GM19467 (cell line): Measurements from ENCODE around the gene NEU3.
"Not testable (repeated sequence)": the region's sequence is repeated elsewhere in the genome, so short reads cannot be mapped to it uniquely, and the experiment has no call there.

ENCODE experiments used
- ATAC-seq: cut with Tn5 transposase; IDR thresholded peaks from one replicate; pipeline ENCODE4 v1.9.1; 2021; ENCODE audit warnings: mild to moderate bottlenecking, moderate library complexity; ENCODE audit not compliant: unreplicated experiment

NEU3 gene

DNA sequence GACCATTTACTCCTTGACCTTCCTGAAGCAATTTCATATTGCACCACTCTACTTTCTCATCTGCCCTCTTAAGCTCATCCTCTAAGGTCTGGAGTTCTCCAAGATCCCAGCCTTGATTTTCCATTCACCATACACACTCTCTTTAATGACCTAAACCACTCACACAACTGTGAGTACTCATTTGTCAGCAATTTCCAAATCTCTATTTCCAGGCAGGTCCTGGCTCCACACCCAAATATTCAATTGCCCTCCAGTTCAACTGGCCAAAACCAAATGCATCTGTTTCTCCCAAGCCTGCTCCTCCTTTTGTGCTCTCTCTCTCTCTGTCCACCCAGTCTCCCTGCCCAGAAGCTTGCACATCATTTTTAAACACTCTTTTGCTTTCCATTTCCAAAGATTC, 39.6 kb downstream of the NEU3 start:
- no peak for ATAC-seq

DNA sequence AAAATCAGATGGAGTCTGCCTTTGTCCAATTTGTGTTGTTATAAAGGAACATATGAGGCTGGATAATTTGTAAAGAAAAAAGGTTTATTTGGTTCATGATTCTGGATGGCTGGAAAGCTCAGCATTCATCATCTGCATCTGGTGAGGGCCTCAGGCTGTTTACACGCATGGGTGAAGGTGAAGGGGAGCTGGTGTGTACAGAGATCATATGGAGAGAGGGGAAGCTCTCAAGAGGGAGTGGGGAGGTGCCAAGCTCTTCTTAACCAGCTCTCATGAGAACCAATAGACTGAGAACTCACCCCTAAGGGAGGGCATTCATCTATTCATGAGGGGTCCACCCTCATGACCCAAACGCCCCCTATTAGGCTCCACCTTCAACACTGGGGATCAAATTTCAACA, 40.0 kb downstream of the NEU3 start:
- no peak for ATAC-seq

DNA sequence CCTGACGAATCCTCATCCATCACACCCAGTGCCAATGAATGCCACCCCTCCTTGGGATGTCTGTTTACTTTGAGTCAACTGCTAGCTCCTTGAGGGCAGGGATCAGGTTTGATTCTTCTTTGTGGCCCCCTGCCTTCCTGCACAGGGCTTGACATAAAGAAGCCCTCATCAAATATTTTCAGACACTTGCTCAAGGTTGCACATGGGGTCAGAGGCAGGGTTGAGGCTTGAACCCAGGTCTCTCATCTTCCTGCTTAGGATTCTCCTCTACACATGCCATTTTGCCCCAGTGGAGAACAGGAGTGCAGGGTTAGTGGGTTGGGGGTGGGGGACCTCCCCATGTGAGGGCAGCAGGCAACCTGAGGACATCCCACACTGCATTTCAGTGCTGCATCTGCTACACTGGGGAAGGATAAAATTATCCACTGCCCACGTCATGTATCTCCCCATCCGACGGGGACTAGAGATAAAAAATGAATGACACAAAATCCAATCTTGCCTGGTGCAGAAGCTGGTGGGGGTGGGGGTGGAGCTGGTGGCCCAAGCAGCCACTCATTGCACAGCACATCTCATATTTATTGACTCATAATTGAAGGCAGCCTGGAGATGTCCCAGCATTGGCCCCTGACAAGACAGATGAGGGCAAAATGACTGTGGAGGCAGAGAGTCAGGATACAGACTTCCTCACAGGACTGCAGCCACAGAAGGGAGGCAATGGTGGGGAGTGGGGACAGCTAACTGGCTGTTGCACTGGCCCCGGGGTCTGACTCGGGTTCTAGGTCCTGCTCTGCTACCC, 41.3 kb downstream of the NEU3 start:
- ATAC-seq = no peak

DNA sequence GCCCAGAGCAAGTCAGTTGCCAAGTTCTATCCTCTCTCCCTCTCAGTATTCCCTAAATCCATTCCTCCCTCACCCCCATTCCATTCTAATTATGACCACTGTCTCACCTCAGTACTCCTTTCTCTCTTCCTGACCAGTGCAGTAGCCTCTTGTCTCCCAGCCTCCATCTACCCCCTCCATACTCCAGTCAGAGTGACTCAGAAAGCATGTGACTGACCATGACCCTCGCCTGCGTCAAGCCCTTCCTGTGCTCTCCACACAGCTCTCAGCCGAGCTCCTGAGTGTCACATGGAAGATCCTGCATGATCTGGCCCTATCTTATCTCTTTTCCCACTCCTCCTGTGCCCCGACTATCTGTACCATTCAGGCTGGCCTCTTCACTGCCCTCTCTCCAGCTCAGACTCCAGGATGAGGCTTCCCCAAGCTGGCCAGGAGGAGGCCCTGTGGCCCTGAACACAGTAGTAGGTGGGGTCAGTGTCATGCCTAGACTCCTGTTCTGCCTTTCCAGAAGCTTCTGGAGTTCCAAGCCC, 42.6 kb downstream of the NEU3 start:
- ATAC-seq = no peak

DNA sequence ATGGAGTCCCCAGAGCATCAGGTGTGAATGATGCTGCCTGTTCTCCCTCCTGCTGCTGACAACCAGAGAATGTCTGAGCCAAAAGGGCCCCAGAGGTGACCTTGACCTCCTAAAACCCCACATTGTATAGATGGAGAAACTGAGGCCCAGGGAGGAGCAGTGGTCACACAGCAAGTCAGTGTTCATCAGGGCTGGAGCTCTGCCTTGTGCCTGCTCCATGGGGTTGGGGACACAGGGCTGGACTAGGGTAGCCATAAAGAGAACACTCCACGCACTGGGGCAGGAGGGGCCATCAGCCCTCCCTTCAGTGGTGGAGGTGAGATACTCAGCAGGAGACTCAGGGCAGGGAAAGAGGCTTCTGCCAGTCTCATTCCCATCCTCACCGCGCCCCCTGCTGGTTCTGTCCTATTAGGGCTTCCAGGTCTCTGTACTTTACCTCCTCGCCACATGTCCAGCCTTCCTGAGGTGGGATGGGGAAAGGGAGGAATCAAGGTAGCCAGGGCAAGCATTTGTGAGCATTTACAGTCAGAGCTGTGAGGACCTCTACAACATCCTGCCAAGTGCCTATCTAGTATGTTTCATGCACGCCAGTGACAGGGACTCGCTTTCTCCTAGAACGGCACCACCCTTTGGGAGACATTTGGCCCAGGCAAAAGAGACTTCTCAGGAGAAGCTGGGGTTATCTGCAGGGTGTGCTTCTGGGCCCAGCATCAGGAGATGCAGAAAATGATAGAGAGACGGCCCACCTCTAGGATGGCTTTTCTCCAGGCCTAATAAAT, 43.2 kb downstream of the NEU3 start:
- no peak for ATAC-seq

DNA sequence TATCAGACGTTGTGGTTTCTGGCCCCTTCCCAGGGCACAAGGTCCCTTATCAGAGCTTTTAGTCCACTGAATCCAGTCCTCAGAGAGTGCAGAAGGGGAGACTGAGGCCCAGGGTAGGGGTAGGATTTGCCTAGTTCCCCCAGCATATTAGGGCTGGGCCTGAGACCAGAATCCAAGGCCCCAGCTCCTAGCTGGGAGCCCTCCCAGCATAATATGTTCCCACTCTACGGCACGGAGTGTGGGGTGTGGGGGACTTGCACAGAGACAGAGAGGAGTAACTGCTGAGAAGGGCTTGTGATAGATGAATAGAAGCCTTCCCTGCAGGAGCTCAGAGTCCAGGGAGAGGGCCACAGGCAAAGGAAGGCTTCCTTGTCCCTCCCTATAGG, 43.8 kb downstream of the NEU3 start:
- ATAC-seq = no peak

DNA sequence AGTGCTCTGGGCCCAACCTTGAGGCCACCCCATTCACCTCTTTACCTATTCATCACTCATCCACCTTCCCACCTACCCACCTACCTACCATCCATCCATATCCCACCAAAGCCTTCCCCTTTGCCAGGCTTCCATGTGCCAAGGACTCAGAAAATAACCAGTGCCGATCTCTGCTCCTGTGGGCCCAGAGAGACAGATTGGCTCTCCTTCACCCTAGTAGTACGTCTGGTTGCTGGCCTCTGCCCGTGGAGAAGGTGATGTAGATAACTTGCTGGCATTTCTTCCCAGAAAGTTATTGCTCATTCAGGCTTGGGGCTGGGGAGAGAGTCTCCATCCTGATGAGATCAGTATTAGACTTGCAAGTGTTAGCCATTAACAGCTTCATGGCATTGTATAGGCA, 45.2 kb downstream of the NEU3 start:
- ATAC-seq = no peak

DNA sequence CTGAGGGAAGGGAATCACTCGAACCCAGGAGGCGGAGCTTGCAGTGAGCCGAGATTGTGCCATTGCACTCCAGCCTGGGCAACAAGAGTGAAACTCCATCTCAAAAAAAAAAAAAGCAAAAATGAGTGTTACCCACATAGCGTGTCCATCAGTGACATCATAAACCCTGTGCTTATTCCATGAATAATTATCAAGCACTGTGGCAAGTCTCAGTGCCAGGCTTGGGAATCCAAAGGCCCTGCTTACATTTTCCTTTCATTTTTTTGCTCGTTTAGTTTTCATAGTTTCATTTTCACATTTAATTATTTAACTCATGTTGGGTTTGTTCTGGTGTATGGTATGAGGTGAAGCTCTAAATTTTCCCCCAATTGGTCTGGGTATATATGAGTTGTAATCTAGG, 46.5 kb downstream of the NEU3 start:
- ATAC-seq = no peak

DNA sequence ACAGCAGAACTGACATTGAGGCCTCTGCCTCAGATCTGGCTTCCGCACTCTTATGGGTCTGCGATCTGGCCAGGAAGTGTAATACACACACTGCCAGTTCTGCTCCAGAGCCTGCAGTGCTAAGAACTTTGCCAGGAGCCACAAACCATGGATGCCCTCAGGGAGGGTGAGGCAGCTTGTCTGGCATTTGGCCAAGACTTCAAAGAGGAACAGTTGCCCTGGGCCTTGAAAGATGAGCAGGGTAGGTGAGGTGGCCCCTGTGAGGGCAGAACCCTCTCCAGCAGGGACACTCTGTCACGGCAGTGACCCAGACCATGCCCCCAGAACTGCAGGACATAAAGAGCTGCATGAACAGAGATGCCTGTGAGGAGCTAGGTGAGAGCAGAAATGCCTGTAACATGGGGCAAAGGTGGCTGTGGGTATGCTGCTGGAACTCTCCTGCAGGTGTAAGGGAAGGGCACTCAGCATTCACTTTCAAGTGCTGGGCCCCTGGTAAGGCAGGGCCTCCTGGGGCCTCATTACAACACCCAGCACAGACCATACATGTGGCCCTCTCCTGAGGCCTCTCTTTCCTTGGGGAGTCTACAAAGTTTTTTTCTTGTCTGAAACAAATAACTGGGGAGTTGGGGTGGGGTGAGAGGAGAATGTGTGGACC, 47.3 kb downstream of the NEU3 start:
- no peak for ATAC-seq

DNA sequence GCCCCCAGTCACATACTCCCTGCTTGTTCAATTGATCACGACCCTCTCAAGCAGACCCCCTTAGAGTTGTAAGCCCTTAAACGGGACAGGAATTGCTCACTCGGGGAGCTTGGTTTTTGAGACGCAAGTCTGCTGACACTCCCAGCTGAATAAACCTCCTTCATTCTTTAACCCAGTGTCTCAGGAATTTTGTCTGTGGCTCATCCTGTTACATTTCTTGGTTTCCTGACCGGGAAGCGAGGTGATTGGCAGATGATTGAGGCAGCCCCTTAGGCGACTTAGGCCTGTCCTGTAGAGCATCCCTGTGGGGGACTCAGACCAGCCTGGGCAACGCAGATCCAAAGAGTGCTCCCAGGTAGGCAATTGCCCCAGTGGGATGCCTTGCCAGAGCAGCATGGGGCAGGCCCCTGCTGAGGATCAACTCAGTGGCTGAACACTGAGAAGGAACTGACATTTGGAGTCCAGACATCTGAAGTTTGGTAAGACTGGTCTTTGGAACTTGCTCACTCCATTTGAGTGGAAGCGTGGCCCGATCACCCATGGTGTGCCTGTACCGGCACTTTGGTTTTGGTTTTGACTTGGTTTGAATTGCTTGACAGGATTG, 51.5 kb downstream of the NEU3 start:
- no peak for ATAC-seq

DNA sequence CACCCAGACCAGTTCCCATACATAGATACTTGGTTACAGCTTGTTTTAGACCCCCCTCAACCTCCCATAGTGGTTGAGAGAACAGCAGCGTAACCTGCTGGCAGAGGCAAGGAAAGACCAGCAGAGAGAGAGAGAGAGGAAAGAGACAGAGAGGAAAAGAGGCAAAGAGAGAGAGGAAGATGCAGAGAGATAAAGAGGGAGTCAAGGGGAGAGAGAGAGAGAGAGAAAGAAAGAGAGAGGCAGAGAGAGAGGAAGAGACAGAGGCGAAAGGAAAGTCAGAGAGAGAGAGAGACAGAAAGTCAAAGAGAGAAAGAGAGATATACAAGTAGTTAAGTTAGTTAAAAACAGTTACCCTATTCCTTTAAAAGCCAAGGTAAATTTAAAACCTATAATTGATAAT, 52.5 kb downstream of the NEU3 start:
- ATAC-seq = no peak

DNA sequence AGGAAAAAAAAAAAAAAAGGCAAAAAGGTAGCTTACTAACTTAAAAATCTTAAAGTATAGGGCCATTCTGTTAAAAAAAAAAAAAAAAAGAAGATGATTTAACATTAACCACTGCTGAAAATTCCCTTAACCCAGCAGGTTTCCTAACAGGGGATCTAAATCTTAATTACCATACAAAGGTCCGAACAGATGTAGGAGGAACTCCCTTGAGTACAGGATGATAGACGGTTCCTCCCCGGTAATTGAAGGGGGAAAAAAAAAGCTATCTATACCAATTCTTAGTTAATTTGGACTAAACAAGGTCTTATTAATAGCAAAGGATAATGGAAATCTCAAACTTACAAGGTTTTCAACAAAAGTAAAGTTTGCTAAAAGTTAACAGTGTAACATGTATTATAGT, 53.1 kb downstream of the NEU3 start:
- ATAC-seq = not testable (repeated sequence)

DNA sequence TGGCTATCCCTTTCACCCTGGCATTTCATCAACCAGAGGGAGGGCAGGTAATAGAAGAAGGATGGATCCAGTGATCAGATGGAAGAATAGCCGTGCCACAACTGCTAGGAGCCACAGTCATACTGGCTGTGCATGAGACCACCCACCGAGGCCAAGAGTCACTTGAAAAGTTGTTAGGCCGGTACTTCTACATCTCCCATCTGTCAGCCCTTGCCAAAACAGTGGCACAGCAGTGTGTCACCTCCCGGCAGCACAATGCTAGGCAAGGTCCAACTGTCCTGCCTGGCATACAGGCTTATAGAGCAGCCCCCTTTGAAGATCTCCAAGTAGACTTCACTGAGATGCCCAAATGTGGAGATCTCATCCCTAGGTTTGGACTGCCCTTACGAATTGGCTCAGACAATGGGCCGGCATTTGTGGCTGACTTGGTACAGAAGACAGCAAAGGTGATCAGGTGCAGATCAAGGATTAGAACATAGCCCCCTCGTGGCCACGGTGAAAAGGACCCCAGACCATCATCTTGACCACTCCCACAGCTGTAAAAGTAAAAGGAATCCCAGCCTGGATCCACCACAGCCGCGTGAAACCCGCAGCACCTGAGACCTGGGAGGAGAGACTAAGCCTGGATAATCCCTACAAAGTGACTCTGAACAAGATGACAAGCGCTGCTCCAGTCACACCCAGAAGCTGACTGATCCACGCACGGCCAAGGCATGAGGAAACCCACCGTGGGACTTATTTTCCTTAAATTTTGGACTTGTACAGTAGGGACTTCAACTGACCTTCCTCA, 55.8 kb downstream of the NEU3 start:
- not testable (repeated sequence) for ATAC-seq

DNA sequence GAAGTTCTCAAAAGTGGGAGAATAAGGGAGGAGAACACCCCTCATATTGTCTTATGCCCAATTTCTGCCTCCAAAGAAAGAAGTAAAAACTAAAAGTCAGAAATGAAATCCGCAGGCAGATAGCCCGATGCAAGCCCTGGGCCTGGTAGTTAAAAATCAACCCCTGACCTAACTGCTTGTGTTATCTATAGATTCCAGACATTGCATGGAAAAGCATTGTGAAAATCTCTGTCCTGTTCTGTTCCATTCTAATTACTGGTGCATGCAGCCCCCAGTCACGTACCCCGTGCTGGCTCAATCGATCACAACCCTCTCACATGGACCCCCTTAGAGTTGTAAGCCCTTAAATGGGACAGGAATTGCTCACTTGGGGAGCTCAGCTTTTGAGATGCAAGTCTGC, 57.9 kb downstream of the NEU3 start:
- ATAC-seq = not testable (repeated sequence)

DNA sequence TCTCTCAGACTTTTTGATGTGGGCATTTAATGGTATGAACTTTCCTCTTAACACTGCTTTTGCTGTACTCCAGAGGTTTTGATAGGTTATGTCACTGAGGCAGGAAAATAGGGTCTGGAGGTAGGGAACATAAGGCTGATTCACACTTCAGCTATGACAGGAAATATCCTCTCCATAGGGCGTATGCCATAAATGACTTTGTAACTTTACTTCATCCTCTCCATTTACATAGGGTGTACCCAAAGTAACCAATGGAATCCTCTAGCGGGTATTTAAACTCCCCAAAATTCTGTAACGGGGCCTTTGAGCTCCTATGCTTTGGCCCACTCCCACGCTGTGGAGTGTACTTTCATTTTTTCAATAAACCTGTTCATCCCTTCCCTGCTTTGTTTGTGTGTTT, 58.5 kb downstream of the NEU3 start:
- ATAC-seq = no peak

DNA sequence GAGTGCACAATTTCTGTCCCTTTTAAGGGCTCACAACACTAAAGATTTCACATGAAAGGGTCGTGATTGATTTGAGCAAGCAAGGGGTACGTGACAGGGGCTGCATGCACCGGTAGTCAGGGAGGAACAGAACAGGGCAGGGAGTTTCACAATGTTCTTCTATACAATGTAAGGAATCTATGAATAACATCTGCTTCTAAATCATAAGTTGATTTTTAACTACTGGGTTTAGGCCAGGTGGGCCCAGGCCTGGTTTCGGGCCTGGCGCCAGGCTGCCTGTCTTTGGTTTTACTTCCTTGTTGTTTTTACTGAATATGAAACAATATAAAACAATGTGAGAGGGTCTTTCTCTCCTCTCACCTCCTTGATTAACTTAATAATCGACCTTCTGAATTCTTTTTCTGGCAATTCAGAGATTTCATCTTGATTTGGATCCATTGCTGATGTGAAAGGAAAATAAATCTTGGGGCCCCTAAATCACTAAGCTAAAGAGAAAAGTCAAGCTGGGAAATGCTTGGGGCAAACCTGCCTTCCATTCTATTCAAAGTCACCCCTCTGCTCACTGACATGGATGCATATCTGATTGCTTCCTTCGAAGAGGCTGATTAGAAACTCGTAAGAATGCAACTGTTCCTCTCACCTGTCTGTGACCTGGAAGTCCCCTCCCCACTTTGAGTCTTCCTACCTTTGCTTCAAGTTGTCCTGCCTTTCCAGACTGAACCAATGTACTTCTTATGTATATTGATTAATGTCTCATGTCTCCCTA, 61.0 kb downstream of the NEU3 start:
- ATAC-seq = not testable (repeated sequence)

DNA sequence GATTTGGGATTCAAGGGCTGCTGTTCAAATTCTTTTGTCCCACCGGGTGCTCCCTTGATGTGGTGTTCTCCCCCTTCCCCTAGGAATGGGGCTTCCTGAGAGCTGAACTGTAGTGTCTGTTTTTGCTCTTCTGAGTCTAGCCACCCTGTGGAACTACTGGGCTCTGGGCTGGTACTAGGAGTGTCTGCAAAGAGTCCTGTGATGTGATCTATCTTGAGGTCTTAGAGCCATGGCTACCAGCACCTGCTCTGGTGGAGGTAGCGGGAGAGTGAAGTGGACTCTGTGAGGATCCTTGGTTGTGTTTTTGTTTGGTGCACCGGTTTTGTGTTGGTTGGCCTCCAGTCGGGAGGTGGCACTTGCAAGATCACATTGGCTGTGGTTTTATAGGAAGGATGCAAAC, 61.8 kb downstream of the NEU3 start:
- no peak for ATAC-seq

DNA sequence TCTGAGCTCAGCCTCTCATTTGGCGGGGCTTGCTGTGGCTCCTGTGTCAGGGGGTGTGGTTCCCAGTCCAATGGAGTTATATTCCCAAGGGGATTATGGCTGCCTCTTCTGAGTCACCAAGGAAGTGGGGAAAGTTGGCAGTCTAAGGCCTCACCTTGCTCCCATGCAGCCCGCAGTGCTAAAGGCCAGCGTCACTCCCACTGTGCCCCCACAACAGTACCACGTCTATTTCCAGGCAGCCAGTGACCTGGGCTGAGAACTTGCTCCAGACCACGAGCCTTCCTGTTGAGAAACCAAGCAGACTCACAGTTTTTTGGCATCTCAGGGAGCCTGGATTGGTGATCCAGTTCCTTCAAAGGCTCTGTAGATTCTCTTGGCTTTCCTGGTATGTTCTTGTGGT, 62.3 kb downstream of the NEU3 start:
- ATAC-seq = no peak

DNA sequence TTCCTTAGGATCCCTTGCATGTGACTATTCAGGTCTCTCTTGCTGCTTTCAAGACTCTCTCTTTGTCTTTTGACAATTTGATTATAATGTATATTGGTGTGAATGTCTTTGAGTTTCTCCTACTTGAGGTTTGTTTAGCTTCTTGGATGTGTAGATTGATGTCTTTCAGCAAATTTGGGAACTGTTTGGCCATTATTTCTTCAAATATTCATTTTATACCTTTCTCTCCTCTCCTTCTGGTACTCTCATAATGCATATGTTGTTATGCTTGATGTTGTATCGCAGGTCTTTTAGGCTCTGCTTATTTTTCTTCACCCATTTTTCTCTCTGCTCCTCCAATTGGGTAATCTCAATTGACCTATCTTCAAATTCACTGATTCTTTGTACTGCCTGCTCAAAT, 63.7 kb downstream of the NEU3 start:
- ATAC-seq = no peak

DNA sequence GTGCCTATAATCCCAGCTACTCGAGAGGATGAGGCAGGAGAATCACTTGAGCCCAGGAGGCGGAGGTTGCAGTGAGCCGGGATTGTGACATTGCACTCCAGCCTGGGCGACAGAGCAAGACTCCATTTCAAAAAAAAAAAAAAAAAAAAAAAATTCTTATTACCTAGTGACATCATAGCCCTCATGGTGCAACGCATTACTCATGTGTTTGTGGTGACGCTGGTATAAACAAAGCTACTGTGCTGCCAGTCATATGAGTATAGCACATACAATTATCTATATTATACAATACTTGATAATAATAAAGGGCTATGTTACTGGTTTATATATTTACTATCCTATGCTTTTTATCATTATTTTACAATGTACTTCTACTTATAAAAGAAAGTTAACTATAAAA, 66.8 kb downstream of the NEU3 start:
- ATAC-seq = no peak
